Left lung (tissue), 10 donors: Measurements from ENCODE around the gene OR4E2. TPM values are rescaled to one million over a fixed set of nuclear protein-coding genes. Genes with fewer than 3 reads are reported as not detected.
"Not testable (repeated sequence)": the region's sequence is repeated elsewhere in the genome, so short reads cannot be mapped to it uniquely, and the experiment has no call there.

Experiments
- ATAC-seq: fragments of 200-7000 bp; cut with Tn5 transposase; one replicate; pipeline ENCODE4 v1.9.1; 2020; ENCODE audit warnings: moderate library complexity
- DNase-seq, 4 donors: peaks; one replicate each; pipeline ENCODE4 v3.0.0-alpha.2; 2013 to 2020
- H3K27ac ChIP-seq, 2 donors: fragments of 200-600 bp; sonication (generic) in 1 of 2; one replicate each; pipeline versions ENCODE4 v1.5.0 to v1.8.0; 2020 to 2021
- H3K27me3 ChIP-seq, 2 donors: fragments of 200-600 bp; sonication (generic) in 1 of 2; one replicate each; pipeline versions ENCODE4 v1.5.0 to v1.8.0; 2020 to 2021
- H3K36me3 ChIP-seq, 2 donors: fragments of 200-600 bp; sonication (generic) in 1 of 2; one replicate each; pipeline versions ENCODE4 v1.5.0 to v1.8.0; 2020 to 2021
- H3K4me1 ChIP-seq, 2 donors: fragments of 200-600 bp; one replicate each; pipeline ENCODE4 v1.8.0; 2021
- H3K4me3 ChIP-seq, 2 donors: fragments of 200-600 bp; sonication (generic) in 1 of 2; one replicate each; pipeline versions ENCODE4 v1.5.0 to v1.8.0; 2020 to 2021; ENCODE audit warnings: mild to moderate bottlenecking in 1 of 2
- H3K9me3 ChIP-seq, 2 donors: fragments of 200-600 bp; sonication (generic) in 1 of 2; one replicate each; pipeline versions ENCODE4 v1.5.0 to v1.8.0; 2020 to 2021
- intact Hi-C, 2 donors: fragments of 100-400 bp; cut with DNase I; formaldehyde crosslinking; loops; one replicate each; pipeline versions ENCODE4 v1.11.2 to v1.14.2; 2022
- polyA plus RNA-seq, 6 donors: library from polyadenylated mRNA; unstranded; fragments of 120-200 nt; gene quantifications; one replicate each; pipeline ENCODE4 v1.2.1, GENCODE V29; 2013; ENCODE audit not compliant: insufficient read length in 6 of 6
- total RNA-seq, 2 donors: library from RNA; stranded (reverse); fragmentation: NEBNext Ultra II Directional; extraction: Animal tissue kit (Norgen Biotek cat#: 25700); gene quantifications; one replicate each; pipeline ENCODE4 v1.2.1, GENCODE V29; 2021
- TF ChIP-seq, protein P1 (sequence below), 2 donors: fragments of 200-600 bp; sonication (generic) in 1 of 2; IDR thresholded peaks; one replicate each; pipeline versions ENCODE4 v1.5.0 to v1.8.0; 2021; ENCODE audit warnings: antibody characterized with exemption in 2 of 2
- donor health status: DM: no; HTN: yes; CAD: no.
- donor health status: DM: no; HTN: no; CAD: no.

OR4E2 gene
- total and polyA plus RNA-seq, 8 donors, result 0.07 to 0.08 TPM; not detected in 6

DNA sequence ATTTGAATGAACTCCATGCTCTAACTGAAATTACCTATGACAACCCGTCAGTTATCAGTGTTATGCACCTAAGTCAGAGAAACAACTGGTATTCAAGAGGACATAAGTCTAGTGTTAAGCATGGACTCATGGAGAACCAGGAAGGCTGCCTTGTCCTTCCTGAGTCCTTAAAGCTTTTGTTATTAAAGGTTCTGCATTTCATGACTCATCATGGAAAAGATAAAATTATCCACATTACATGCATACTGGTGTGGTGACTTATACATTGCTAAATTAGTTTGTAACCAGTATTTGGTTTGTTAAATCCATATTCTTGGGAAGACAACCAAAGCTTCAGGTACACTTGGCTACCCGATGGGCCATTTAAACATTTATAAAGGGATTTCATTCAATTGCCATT, 26.4 kb downstream of the OR4E2 start:
- H3K27me3 ChIP-seq, result no peaks in the 10 kb centered on the region
- no peak overlapping the region for H3K4me3 ChIP-seq
- H3K36me3 ChIP-seq, result no peaks in the 10 kb centered on the region
- intact Hi-C loops, result no loop called here
- TF ChIP-seq, protein P1, sequence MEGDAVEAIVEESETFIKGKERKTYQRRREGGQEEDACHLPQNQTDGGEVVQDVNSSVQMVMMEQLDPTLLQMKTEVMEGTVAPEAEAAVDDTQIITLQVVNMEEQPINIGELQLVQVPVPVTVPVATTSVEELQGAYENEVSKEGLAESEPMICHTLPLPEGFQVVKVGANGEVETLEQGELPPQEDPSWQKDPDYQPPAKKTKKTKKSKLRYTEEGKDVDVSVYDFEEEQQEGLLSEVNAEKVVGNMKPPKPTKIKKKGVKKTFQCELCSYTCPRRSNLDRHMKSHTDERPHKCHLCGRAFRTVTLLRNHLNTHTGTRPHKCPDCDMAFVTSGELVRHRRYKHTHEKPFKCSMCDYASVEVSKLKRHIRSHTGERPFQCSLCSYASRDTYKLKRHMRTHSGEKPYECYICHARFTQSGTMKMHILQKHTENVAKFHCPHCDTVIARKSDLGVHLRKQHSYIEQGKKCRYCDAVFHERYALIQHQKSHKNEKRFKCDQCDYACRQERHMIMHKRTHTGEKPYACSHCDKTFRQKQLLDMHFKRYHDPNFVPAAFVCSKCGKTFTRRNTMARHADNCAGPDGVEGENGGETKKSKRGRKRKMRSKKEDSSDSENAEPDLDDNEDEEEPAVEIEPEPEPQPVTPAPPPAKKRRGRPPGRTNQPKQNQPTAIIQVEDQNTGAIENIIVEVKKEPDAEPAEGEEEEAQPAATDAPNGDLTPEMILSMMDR (IDR thresholded peaks at IDR 0.05), result no peak
- ATAC-seq, result no peak
- H3K27ac ChIP-seq, result no peak overlapping the region
- H3K9me3 ChIP-seq, result peaks cover 0 to 10% of the 10 kb centered on the region in 2 donors
- no peak for DNase-seq
- H3K4me1 ChIP-seq, result no peaks in the 10 kb centered on the region

- Histone ChIP-seq H3K4me1 (no peaks in the 10 kb centered on the region), H3K9me3 (no peaks in the 10 kb centered on the region), H3K36me3 (no peaks in the 10 kb centered on the region), H3K27ac (no peak overlapping the region), H3K27me3 (no peaks in the 10 kb centered on the region), H3K4me3 (no peak overlapping the region)
- intact Hi-C loops, result no loop called here
- DNase-seq, result no peak
- ATAC-seq, result no peak
- TF ChIP-seq, protein P1 (IDR thresholded peaks at IDR 0.05), result no peak
Measured at GRCh38 chr14:21686468-21686867, 32.8 kb downstream of the OR4E2 start.

GRCh38 chr14:21694425-21694824, 40.8 kb downstream of the OR4E2 start:
- intact Hi-C loops, result no loop called here
- Histone ChIP-seq H3K4me1 (no peaks in the 10 kb centered on the region), H3K36me3 (no peaks in the 10 kb centered on the region), H3K9me3 (no peaks in the 10 kb centered on the region), H3K27ac (no peak overlapping the region), H3K4me3 (no peak overlapping the region), H3K27me3 (no peaks in the 10 kb centered on the region)
- TF ChIP-seq, protein P1 (IDR thresholded peaks at IDR 0.05), result no peak
- DNase-seq (no peak), ATAC-seq (no peak)

GRCh38 chr14:21697662-21698061, 44.0 kb downstream of the OR4E2 start:
- DNase-seq, H3K27me3 ChIP-seq, ATAC-seq, intact Hi-C loops, H3K4me3 ChIP-seq, H3K27ac ChIP-seq, H3K9me3 ChIP-seq, H3K36me3 ChIP-seq, H3K4me1 ChIP-seq: not testable (repeated sequence)

GRCh38 chr14:21698538-21698937, 44.9 kb downstream of the OR4E2 start:
- H3K36me3 ChIP-seq, intact Hi-C loops, H3K27me3 ChIP-seq, H3K9me3 ChIP-seq, H3K27ac ChIP-seq, H3K4me3 ChIP-seq, DNase-seq, ATAC-seq, H3K4me1 ChIP-seq: not testable (repeated sequence)

DNA sequence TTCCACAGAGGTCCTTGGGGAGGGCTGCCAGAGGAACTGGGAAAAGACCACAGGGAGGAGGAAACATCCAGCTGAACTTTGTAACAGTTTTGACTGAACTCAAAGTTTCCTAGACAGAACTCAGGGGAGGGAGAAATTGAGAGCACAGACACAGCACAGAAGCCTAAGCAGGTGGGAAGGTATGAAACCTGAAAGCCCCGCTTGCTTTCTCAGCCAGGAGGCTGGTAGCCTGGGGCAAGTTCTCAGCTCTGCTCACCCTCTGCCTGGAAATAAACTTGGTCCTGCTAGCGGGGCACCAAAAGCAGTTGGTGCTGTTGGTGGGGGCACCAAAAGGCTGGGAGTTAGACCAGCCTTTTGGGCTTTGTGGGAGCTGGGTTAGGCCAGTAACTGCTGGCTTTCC, 45.9 kb downstream of the OR4E2 start:
- TF ChIP-seq, protein P1 (IDR thresholded peaks at IDR 0.05), result no peak
- no peaks in the 10 kb centered on the region for H3K9me3 ChIP-seq
- no peak overlapping the region for H3K27ac ChIP-seq
- H3K27me3 ChIP-seq, result no peaks in the 10 kb centered on the region
- H3K4me3 ChIP-seq, result no peak overlapping the region
- no peaks in the 10 kb centered on the region for H3K36me3 ChIP-seq
- H3K4me1 ChIP-seq, result no peaks in the 10 kb centered on the region
- DNase-seq, result no peak
- intact Hi-C loops, result no loop called here
- ATAC-seq, result no peak
